Parathyroid adenoma (tissue), 2 donors: ENCODE measurements around the gene PACRG.

Experiments
- H2AFZ ChIP-seq: fragments of 300-600 bp; sonication (generic); one replicate; pipeline ENCODE4 v1.7.0; 2017; ENCODE audit warnings: antibody characterized with exemption, mild to moderate bottlenecking
- H3K27ac ChIP-seq: fragments of 300-600 bp; sonication (generic); one replicate; pipeline ENCODE4 v1.7.0; 2017
- H3K27me3 ChIP-seq: fragments of 300-600 bp; sonication (generic); one replicate; pipeline ENCODE4 v1.7.0; 2017; ENCODE audit warnings: low read length; ENCODE audit not compliant: control insufficient read depth, insufficient read depth
- H3K36me3 ChIP-seq: fragments of 300-600 bp; sonication (generic); one replicate; pipeline ENCODE4 v1.7.0; 2017; ENCODE audit warnings: low read length; ENCODE audit not compliant: control insufficient read depth, insufficient read depth
- H3K4me1 ChIP-seq: fragments of 300-600 bp; sonication (generic); one replicate; pipeline ENCODE4 v1.7.0; 2017; ENCODE audit warnings: control low read depth
- H3K4me2 ChIP-seq: fragments of 300-600 bp; sonication (generic); one replicate; pipeline ENCODE4 v1.7.0; 2017; ENCODE audit warnings: low read length
- H3K4me3 ChIP-seq: fragments of 300-600 bp; sonication (generic); one replicate; pipeline ENCODE4 v1.7.0; 2017; ENCODE audit warnings: low read depth, low read length
- H3K79me2 ChIP-seq: fragments of 300-600 bp; sonication (generic); one replicate; pipeline ENCODE4 v1.7.0; 2017; ENCODE audit warnings: control low read depth
- H3K9ac ChIP-seq: fragments of 300-600 bp; sonication (generic); one replicate; pipeline ENCODE4 v1.7.0; 2017; ENCODE audit warnings: mild to moderate bottlenecking
- H3K9me3 ChIP-seq: fragments of 300-600 bp; sonication (generic); one replicate; pipeline ENCODE4 v1.7.0; 2017; ENCODE audit warnings: low read length; ENCODE audit not compliant: control insufficient read depth
- TF ChIP-seq, protein P1 (sequence below): fragments of 300-600 bp; sonication (generic); IDR thresholded peaks from one replicate; pipeline ENCODE4 v1.7.0; 2017; ENCODE audit warnings: antibody characterized with exemption, mild to moderate bottlenecking
- donor health status: primary hyperparathyroidism.

The PACRG gene

DNA sequence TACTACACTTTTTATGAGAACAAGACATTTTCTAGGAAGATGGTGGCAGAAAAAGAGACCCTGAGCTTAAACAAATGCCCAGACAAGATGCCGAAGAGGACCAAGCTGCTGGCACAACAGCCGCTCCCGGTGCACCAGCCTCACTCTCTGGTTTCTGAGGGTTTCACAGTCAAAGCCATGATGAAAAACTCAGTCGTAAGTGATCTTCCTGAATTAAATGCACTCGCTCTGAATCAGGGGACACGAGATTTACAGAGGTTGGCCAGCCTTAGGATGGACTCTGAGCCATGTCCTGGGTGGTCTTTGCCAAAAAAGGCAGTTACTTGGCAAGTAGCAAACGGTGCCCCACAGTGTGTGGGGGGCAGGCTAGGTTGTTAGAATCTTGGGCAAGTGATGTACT, 423 bp downstream of the PACRG start:
- Histone ChIP-seq H3K9me3 (no peaks in the 10 kb centered on the region), H3K4me3 (peak overlapping the region; percentile 73), H3K4me2 (peak overlapping the region; percentile 79), H2AFZ (peak overlapping the region; percentile 93), H3K27ac (peak overlapping the region; percentile 84), H3K27me3 (no peaks in the 10 kb centered on the region), H3K4me1 (peaks cover 6% of the 10 kb centered on the region), H3K9ac (no peak overlapping the region), H3K79me2 (no peaks in the 10 kb centered on the region), H3K36me3 (no peaks in the 10 kb centered on the region)
- TF ChIP-seq, protein P1, sequence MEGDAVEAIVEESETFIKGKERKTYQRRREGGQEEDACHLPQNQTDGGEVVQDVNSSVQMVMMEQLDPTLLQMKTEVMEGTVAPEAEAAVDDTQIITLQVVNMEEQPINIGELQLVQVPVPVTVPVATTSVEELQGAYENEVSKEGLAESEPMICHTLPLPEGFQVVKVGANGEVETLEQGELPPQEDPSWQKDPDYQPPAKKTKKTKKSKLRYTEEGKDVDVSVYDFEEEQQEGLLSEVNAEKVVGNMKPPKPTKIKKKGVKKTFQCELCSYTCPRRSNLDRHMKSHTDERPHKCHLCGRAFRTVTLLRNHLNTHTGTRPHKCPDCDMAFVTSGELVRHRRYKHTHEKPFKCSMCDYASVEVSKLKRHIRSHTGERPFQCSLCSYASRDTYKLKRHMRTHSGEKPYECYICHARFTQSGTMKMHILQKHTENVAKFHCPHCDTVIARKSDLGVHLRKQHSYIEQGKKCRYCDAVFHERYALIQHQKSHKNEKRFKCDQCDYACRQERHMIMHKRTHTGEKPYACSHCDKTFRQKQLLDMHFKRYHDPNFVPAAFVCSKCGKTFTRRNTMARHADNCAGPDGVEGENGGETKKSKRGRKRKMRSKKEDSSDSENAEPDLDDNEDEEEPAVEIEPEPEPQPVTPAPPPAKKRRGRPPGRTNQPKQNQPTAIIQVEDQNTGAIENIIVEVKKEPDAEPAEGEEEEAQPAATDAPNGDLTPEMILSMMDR: no peak

- no peak overlapping the region for H3K4me3 ChIP-seq
- H2AFZ ChIP-seq: peak overlapping the region; percentile 93
- H3K4me1 ChIP-seq: peaks cover 6% of the 10 kb centered on the region
- H3K4me2 ChIP-seq: peak overlapping the region; percentile 79
- H3K79me2 ChIP-seq: no peaks in the 10 kb centered on the region
- peak overlapping the region; percentile 84 for H3K27ac ChIP-seq
- TF ChIP-seq, protein P1: no peak
- no peaks in the 10 kb centered on the region for H3K27me3 ChIP-seq
- H3K36me3 ChIP-seq: no peaks in the 10 kb centered on the region
- no peak overlapping the region for H3K9ac ChIP-seq
- no peaks in the 10 kb centered on the region for H3K9me3 ChIP-seq
Observed at GRCh38 chr6:162728706-162729105, 932 bp downstream of the PACRG start.

DNA sequence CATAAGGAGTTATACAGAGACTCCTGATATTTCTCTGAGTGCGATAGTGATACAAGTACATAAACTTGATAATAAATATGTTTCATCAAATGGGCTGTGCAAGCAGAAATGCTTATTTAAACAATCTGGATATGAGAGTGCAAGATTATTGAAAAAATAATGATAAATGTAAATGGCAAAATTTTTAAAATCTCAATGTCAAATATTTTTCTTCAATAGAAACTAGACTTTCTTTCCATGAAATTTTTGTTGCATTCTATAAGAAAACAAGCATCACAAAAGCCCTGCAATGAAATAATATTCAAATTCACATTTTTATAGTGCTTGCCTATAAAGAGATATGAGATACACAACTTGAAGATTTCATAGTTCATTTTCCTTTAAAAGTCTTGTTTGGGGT, 2.7 kb downstream of the PACRG start:
- Histone ChIP-seq H3K4me3 (no peak overlapping the region), H3K9me3 (no peaks in the 10 kb centered on the region), H3K9ac (no peak overlapping the region), H3K27ac (no peak overlapping the region), H3K4me1 (peaks cover 6% of the 10 kb centered on the region), H3K79me2 (no peaks in the 10 kb centered on the region), H3K27me3 (no peaks in the 10 kb centered on the region), H3K4me2 (no peak overlapping the region), H3K36me3 (no peaks in the 10 kb centered on the region), H2AFZ (no peak overlapping the region)
- TF ChIP-seq, protein P1: no peak

DNA sequence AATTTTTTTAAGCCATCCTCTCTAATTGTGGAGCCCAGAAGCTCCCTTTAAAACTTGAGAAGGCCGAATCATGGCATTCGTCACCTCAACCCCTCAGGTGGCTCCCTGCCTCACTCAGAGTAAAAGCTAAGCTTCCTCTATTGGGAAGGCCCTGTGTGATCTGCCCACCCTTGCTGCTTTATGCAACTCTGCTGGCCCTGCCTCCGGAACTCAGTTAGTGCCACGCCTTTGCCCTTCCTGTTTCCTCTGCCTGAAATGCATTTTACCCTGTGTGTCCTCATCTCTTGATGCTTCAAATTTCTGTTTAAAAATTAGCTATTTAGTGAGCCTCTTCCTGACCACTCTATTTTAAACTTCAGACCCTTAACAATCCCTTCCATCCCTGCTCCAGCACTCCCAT, 5.7 kb downstream of the PACRG start:
- H3K27me3 ChIP-seq: no peaks in the 10 kb centered on the region
- H2AFZ ChIP-seq: no peak overlapping the region
- peaks cover under 1% of the 10 kb centered on the region for H3K4me1 ChIP-seq
- H3K4me2 ChIP-seq: no peak overlapping the region
- no peak overlapping the region for H3K4me3 ChIP-seq
- TF ChIP-seq, protein P1: no peak
- H3K27ac ChIP-seq: no peak overlapping the region
- H3K9ac ChIP-seq: no peak overlapping the region
- no peaks in the 10 kb centered on the region for H3K79me2 ChIP-seq
- H3K9me3 ChIP-seq: no peaks in the 10 kb centered on the region
- H3K36me3 ChIP-seq: no peaks in the 10 kb centered on the region

DNA sequence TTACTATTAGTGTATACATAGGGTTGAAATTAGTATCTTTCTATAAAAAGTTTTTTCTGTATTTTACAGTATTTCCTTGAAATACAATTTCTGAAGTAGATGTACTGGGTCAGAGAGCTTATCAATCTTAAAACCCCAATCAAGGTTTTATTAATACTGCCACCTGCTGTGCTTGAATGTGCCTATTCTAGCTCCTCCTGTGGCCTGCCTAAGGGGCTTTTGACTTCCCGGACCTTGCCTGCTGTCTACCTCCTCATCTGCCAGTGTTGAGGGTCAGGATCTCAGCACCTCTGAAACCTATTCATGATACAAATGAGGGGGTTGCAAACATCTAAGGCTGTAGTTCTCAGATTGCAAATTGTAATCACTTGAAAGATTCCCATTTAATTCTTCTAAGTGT, 9.2 kb downstream of the PACRG start:
- Histone ChIP-seq H3K4me1 (no peaks in the 10 kb centered on the region), H3K4me3 (no peak overlapping the region), H3K79me2 (no peaks in the 10 kb centered on the region), H3K27me3 (no peaks in the 10 kb centered on the region), H3K4me2 (no peak overlapping the region), H3K27ac (no peak overlapping the region), H3K9ac (no peak overlapping the region), H3K36me3 (no peaks in the 10 kb centered on the region), H2AFZ (no peak overlapping the region), H3K9me3 (no peaks in the 10 kb centered on the region)
- TF ChIP-seq, protein P1: peak; percentile 35
